GM21529 (cell line): Measurements from ENCODE around the gene MAP3K12.
A peak's percentile ranks its signal among the peaks of the same experiment; 100 is the strongest.
"Not testable (repeated sequence)": the region's sequence is repeated elsewhere in the genome, so short reads cannot be mapped to it uniquely, and the experiment has no call there.

Experiments used
- ATAC-seq: cut with Tn5 transposase; IDR thresholded peaks from one replicate; pipeline ENCODE4 v1.9.1; 2021; ENCODE audit not compliant: unreplicated experiment

Gene MAP3K12

DNA sequence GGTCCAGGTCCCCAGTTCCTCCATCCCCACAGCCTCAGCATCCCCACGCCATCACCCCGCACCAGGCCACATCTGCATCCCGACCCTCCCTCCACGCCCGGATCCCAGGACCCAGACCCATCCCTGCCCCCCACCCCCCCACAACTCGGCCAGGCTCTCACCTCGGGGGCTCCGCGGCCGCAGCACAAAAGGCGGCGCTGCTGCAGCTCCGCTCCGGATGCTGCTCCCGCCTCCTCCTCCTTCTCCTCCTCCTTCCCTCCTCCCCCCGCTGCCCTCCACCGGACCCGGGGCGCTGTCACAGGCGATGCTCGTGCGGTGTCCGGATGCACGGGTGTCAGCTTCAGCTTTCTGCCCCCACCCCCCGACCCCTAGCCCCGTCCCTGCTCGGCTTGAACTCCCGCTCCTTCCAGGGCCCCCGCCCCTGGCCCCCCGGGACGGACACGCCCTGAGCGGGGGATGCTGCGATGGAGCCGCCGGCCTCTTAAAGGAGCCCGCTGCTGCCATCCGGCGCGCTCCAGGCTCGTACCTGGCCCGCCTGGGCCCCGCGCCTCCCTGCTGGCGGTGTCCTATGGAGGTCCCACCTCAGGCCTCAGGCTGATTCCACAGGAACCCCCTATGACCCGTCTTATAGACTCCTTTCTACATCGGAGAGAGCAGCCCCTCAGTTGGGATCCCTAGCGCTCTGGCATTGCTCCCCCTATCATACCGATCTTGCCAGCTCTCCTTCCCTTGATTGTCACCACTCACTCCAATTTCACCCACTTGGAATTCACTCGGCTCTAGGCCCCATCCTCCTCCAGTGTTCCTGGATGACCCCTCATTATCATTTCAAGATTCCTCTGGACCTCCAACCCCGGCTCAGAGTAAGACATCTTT lies at the start of gene MAP3K12:
MAP3K12 (minus strand) TSS at position 193 of the 876 bp plus-strand sequence. CDS start 12,067 bp downstream, outside the sequence.
- no peak for ATAC-seq

DNA sequence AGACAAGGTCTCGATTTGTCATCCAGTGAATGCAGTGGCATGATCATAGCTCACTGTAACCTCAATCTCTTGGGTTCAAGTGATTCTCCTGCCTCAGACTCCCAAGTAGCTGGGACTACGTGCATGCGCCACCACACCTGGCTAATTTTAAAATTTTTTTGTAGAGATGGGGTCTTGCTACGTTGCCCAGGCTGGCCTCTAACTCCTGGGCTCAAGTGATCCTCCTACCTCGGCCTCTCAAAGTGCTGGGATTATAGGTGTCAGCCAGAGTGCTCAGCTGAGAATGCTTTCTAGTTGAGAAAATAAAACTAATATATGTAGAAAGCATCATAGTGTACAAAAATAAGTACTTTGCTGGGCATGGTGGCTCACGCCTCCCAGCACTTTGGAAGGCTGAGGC lies 49.1 kb upstream of the MAP3K12 start:
- ATAC-seq, result not testable (repeated sequence)

DNA sequence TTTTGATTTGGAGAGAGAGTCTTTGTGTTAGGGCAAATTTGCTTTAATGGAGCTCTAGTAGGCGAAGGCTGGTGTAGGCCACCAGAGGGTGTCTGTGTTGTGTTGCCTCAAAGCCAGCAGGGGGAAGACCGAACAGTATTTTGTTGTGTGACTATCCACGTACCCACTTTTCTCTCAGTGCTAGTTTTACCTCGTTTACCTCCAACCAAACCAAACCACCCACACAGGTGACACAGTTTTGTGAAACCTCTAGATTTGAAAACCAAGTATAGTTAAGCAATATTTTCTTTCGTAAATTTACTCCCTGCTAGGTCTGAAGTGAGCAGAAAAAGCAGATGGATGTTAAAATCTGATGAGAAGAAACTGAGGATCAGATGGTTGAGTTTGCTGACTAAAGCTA lies 44.3 kb upstream of the MAP3K12 start:
- ATAC-seq, result peak; percentile 86

DNA sequence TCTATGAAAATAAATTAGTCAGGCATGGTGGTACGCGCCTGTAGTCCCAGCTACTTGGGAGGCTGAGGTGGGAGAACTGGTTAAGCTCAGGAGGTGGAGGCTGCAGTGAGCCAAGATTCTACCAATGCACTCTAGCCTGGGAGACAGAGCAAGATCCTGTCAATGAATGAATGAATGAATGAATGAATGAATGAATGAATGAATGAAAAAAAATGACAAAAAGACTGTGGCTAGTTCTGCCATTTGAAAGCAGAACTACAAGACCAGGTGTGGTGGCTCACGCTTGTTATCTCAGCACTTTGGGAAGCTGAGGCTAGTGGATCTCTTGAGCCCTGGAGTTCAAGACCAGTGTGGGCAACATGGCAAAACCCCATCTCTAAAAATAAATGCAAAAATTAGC lies 40.3 kb upstream of the MAP3K12 start:
- no peak for ATAC-seq

DNA sequence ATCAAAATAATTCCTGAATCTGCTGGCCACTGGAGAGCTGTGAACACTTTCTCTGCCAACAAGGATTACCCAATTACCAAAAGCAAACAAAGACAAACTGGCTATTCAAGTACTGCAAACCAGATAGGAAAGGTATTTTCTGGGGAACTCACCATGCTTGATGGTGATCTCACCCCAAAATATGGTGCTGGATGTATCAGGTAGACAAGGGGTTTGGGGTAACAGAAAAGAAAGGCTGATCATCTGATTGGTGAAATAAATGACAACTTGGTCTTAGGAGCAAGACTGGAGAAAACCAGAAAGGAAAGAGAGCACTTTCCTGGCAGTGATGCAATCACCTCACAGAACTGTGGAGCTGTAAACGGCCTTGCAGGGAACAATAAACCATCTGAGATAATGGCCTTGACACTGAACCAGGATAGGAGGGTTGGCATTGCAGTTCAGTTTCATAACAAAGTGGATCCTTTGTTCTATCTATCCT lies 39.0 kb upstream of the MAP3K12 start:
- ATAC-seq, result no peak

GRCh38 chr12:53536962-53537361 lies 37.7 kb upstream of the MAP3K12 start:
- no peak for ATAC-seq

DNA sequence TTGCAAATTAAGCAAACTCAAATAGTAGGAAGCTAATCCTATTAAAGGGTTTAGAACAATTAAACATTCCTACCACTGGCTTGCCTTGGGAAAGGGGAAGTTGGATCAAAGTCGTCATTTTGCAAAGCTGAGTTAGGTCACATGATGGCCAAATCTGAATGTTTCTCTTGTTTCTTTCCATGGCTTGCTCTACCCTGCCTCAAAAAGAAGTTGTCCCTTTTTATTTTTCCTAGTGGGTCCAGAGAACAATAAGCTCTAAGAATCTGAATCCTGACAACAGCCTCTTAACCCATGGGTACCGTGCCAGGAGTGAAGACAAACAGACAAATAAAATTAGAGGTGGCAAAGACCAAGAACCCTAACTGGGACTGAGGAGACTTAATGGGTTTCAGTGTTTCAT lies 34.2 kb upstream of the MAP3K12 start:
- no peak for ATAC-seq

GRCh38 chr12:53532524-53533445 lies 33.5 kb upstream of the MAP3K12 start:
- ATAC-seq, result no peak

- no peak for ATAC-seq
Observed at GRCh38 chr12:53532021-53532420, 32.8 kb upstream of the MAP3K12 start.

GRCh38 chr12:53530920-53531319 lies 31.7 kb upstream of the MAP3K12 start:
- no peak for ATAC-seq

DNA sequence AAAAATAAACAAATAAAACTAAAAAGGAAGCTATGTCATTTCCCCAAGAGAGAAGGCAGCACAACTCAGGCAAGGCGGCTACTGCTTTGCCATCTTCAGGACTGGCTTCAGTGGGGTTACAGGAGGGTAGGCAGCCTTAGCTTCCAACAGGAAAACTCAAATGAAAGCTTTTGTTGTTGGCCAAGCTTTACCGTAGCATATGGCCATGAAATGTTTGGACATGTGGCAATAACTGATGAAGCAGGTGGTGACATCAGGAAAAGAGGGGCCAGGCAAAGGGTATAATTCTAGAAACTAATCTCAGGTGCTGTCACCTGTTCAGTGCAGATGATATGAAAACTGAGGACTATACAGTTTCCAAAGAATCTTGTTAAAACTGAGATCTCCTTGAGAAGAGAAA lies 30.8 kb upstream of the MAP3K12 start:
- no peak for ATAC-seq

DNA sequence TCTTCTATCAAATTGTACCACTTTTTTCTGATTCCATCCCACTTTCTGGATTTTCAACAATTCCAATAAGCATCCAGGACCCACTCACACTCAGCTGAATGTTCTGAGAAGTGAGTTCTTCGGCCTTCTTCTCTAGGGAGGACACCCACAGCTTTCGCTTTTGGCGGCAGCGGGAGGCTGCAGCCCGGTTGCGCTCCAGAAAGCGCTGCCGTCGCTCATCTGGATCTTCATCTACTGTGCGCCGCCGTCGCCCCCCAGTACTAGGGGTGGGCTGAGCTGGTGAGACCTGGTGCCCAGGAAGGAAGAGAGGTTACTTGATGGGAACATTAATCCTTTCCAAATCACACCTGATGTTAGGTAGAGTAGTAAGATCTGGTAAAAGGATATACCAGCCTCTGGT lies 25.2 kb upstream of the MAP3K12 start:
- no peak for ATAC-seq

GRCh38 chr12:53523131-53523530 lies 23.9 kb upstream of the MAP3K12 start:
- ATAC-seq, result no peak

- no peak for ATAC-seq
Observed at GRCh38 chr12:53518381-53518780, 19.1 kb upstream of the MAP3K12 start.

DNA sequence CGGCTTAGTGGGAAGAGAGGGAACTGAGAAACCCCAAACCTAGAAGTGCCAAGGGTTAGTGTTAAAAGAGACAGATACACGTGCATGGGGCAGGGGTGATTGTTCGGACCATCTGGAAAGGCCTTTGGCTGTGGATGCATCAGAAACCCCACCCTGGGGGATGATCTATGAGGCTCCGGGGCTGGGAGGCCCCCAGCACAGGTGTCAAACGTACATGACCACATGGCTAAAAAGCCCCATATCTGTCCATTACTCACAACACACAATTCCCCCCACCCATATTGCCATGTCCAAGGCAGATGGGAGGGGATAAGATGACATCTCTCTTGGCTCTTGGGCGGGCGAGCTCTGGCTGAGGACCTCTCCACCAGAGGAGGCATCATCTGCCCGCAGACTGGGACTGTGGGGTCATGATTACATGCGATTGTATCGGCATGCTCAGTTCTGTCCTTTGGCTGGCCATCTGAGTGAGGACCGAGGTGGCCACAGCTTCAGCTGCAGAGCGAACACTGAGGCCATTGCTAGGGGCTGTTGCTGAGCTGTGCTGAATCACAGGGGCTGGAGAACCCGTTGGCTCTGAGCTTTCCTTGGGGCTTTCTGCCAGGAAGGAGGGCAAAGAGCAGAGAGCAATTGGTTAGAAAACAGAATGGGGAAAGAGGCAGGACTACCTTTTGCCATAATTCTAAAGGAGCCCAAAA lies 17.6 kb upstream of the MAP3K12 start:
- no peak for ATAC-seq

DNA sequence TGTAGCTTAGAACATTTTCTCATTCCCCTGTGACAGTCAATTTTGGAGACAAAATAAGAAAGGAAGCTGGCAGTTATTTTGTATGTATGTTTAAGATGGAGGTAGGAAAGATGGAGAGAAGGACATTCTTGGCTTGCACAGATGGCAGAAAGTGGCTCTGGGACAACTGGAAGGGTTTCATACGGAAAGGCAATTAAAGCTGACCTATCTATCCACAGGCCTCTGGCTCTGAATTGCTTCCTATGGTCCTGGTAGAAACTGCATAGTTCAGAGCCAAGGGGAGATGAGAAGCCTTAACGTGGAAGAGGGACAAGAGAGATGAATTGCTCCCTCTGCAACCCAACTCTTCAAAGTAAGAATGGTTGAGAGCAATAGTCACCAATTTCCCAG lies 16.0 kb upstream of the MAP3K12 start:
- no peak for ATAC-seq

- ATAC-seq, result no peak
Observed at GRCh38 chr12:53514628-53515290, 15.5 kb upstream of the MAP3K12 start.

- no peak for ATAC-seq
Observed at GRCh38 chr12:53513712-53514410, 14.6 kb upstream of the MAP3K12 start.

DNA sequence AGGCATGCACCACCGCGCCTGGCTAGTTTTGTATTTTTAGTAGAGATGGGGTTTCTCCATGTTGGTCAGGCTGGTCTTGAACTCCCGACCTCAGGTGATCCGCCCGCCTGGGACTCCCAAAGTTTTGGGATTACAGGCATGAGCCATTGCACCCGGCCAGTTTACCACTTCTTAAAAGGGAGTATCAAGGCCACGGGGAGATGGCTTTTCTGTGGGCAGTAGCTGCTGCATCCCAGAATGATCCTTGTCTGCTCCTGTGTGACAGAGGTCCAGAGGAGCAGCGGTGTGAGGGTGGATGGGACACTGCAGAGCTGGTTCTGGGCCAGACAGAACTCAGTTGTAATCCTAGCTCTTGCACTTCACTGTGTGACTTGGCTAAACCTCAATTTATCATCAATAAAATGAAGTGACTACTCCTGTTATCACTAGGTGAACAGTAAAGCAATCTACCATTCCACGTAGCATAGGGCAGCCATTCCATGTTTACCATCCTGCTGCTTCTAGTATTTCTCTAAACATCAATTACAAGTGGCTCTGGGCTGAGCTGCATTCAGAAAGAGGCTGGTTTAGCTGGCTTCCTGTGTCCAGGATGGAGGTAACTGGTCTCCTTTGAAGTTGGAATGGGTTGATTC lies 11.0 kb upstream of the MAP3K12 start:
- no peak for ATAC-seq
